AG04450 (cell line): ENCODE measurements around the gene ABCB9. TPM values are rescaled to one million over a fixed set of nuclear protein-coding genes. Genes with fewer than 3 reads are reported as not detected.

Experiments
- CTCF ChIA-PET: fragments of 300-600, 350-600 bp; formaldehyde crosslinking; extraction: SDS; loops from one replicate; lab custom pipeline; 2022; ENCODE audit warnings: antibody characterized with exemption, inconsistent platforms; lab: Charles Lee
- POLR2A ChIA-PET: fragments of 350-600 bp; formaldehyde crosslinking; extraction: SDS; loops from one replicate; lab custom pipeline; 2021; ENCODE audit warnings: antibody characterized with exemption, inconsistent platforms; lab: Yijun Ruan, JAX
- DNase-seq: peaks from one replicate; pipeline ENCODE4 v3.0.0-alpha.2; 2011; ENCODE audit warnings: low read depth, low spot score
- H3K27ac ChIP-seq: one replicate; pipeline ENCODE4 v1.5.1; 2012; ENCODE audit warnings: low read depth, low read length, control low read depth
- H3K27me3 ChIP-seq: one replicate; pipeline ENCODE4 v1.6.0; 2012; ENCODE audit warnings: low read length; ENCODE audit not compliant: control insufficient read depth, insufficient read depth
- H3K4me3 ChIP-seq: 2 replicates; pipeline ENCODE4 v1.5.1; 2011; ENCODE audit warnings: mild to moderate bottlenecking, low read depth, low read length, control low read depth
- H3K9me3 ChIP-seq: 2 replicates; pipeline ENCODE4 v1.5.1; 2012; ENCODE audit warnings: low read length; ENCODE audit not compliant: control insufficient read depth, insufficient read depth
- polyA plus RNA-seq: library from polyadenylated mRNA; depleted of rRNA; stranded (reverse); fragments of >200 nt; gene quantifications from 2 replicates; pipeline ENCODE4 v1.2.3, GENCODE V29; 2011
- TF ChIP-seq, protein P1 (sequence below): IDR thresholded peaks from 2 replicates; pipeline ENCODE4 v1.5.1; 2011; ENCODE audit warnings: low read depth, low read length, control low read depth, inconsistent platforms

Gene ABCB9
- polyA plus RNA-seq, 1 experiment: 3.4 TPM

DNA sequence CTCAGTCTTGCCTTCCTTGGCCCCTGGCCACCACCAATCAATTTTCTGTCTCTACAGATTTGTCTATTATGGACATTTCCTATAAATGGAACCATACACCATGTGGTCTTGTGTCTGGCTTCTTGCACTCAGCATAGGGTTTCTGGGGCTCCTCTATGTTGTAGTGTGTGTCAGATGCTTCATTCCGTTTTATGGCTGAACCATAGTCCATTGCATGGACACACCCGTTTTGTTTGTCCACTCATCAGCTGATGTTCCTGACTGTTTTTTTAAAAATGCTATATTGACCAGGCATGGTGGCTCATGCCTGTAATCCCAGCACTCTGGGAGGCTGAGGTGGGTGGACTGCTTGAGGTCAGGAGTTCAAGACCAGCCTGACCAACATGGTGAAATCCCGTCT is 35.2 kb upstream of the ABCB9 start:
- ChIA-PET CTCF (interaction anchor here (1.3 to 1.7 kb wide), 2 partner anchors 208 to 237 kb away, joined by 3 to 4 read pairs; no protein-coding TSS in a partner anchor), POLR2A (no interaction called here)
- TF ChIP-seq, protein P1, sequence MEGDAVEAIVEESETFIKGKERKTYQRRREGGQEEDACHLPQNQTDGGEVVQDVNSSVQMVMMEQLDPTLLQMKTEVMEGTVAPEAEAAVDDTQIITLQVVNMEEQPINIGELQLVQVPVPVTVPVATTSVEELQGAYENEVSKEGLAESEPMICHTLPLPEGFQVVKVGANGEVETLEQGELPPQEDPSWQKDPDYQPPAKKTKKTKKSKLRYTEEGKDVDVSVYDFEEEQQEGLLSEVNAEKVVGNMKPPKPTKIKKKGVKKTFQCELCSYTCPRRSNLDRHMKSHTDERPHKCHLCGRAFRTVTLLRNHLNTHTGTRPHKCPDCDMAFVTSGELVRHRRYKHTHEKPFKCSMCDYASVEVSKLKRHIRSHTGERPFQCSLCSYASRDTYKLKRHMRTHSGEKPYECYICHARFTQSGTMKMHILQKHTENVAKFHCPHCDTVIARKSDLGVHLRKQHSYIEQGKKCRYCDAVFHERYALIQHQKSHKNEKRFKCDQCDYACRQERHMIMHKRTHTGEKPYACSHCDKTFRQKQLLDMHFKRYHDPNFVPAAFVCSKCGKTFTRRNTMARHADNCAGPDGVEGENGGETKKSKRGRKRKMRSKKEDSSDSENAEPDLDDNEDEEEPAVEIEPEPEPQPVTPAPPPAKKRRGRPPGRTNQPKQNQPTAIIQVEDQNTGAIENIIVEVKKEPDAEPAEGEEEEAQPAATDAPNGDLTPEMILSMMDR: no peak
- Histone ChIP-seq H3K27ac (no peak overlapping the region), H3K9me3 (no peaks in the 10 kb centered on the region), H3K4me3 (no peak overlapping the region), H3K27me3 (no peaks in the 10 kb centered on the region)
- DNase-seq: no peak

DNA sequence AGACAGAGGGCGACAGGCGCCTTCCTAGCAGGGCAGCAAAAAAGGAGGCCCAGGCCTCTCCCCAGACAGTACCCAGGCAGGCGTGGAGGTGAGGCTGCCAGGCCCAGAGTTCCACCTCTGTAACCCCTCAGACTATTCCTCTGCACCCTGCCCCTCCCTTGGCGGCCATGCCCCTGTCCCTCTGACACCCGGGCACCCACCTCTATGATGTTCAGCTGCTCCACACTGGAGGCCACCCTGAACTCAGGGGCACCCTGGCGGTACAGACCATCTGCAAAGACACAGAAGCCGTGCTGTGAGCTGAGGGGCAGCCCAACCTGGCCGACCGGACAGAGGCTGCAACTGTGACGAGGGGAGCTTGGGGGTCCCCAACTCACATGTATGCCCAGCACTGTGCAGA is 34.3 kb upstream of the ABCB9 start:
- CTCF ChIA-PET: interaction anchor here (1.7 kb wide), 1 partner anchor 237 kb away, joined by 4 read pairs; no protein-coding TSS in a partner anchor
- H3K27me3 ChIP-seq: no peaks in the 10 kb centered on the region

DNA sequence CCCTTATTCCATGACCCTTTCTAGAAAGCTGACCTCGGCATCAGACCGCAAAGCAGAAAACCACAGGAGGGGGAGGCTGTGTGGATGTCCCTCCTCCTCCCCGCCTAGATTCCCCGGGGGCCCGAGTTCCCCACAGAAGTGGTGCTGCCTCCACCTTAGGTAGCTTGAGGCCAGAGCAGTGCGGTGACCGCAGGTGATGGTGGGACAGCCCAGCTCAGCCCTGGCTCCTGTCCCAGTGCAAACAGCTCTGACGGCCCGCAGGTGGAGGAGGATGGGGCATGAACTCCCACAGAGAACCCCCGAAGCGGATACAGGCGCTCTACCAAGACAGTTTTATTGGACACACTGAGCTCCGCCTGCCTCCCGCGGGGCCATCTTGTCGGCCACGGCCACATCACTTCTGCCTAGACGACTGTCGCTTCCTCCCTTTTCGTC is 33.7 kb upstream of the ABCB9 start:
- POLR2A ChIA-PET: no interaction called here
- Histone ChIP-seq H3K9me3 (no peaks in the 10 kb centered on the region; the same call in 1 of the 2 replicates), H3K27ac (no peak overlapping the region), H3K27me3 (no peaks in the 10 kb centered on the region), H3K4me3 (no peak overlapping the region)
- TF ChIP-seq, protein P1: no peak
- CTCF ChIA-PET: interaction anchor here (1.7 kb wide), 1 partner anchor 238 kb away, joined by 4 read pairs; no protein-coding TSS in a partner anchor
- DNase-seq: no peak

More for the DNA sequence above, 34.3 kb upstream of the ABCB9 start:
- POLR2A ChIA-PET: no interaction called here
- no peak for DNase-seq
- no peaks in the 10 kb centered on the region; the same call in 1 of the 2 replicates for H3K9me3 ChIP-seq
- TF ChIP-seq, protein P1: no peak
- H3K4me3 ChIP-seq: no peak overlapping the region
- no peak overlapping the region for H3K27ac ChIP-seq

DNA sequence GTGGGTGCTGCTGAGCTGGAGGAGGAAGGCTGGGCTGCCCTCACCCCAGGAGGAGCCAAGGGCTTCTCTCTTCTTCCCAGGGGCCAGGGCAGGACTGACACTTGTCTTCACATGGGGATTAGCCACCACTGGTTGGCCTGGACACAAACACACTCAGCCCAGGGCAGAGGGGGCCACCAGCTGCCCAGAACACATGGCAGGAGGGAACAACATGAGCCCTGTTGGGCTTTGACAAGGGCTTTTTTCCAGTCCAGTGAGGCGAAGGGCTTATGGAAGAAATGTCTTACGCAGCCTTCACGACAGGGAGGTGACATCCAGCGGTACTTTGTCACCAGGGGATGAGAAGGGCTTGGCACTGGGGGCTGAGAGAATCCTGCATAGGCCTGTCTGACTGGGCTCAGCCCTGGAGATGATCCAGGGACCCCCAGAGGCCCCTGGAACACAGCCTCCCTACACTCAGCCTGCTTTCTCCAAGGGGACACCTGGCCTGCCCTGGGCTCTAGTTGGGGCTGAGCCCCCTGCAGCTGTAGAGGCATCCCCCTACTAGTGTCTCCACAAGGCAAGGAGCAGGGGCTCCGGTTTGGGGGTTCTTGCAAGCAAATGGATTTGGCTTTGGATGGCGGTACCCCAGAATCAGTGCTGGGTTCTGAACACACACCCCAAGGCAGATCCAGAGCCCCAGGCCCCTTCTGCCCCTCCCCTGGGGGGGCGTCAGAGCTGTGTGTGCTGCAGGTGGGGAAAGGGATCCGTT is 33.1 kb upstream of the ABCB9 start:
- POLR2A ChIA-PET: interaction anchor here (0.6 kb wide), 1 partner anchor 233 kb away, joined by 3 read pairs; the partner anchor contains the start of gene MPHOSPH9

More for the DNA sequence above, 33.1 kb upstream of the ABCB9 start:
- no peak for DNase-seq
- Histone ChIP-seq H3K4me3 (no peak overlapping the region), H3K27me3 (no peaks in the 10 kb centered on the region), H3K9me3 (no peaks in the 10 kb centered on the region; the same call in 1 of the 2 replicates), H3K27ac (no peak overlapping the region)
- CTCF ChIA-PET: interaction anchor here (1.7 kb wide), 1 partner anchor 239 kb away, joined by 4 read pairs; no protein-coding TSS in a partner anchor
- TF ChIP-seq, protein P1: no peak
